Endometrial microvascular endothelial cells (primary cell): ENCODE measurements around the gene PTPRN. TPM values are rescaled to one million over a fixed set of nuclear protein-coding genes. Genes with fewer than 3 reads are reported as not detected.

ENCODE experiments used
- in situ Hi-C: cut with HindIII; loops from 2 replicates; pipeline ENCODE4 v1.10.0; 2017; ENCODE audit warnings: low sequenced_read_pairs, low pct_unique_long_range_greater_than_20kb; ENCODE audit errors: inconsistent ontology term
- total RNA-seq: library from RNA; depleted of rRNA; stranded (reverse); fragments of >200 nt; gene quantifications from one replicate; pipeline ENCODE4 v1.2.3, GENCODE V29; 2015; ENCODE audit errors: inconsistent ontology term

PTPRN gene
- total RNA-seq, 1 donor from 2014 or later = not detected

GRCh38 chr2:219252084-219252483 is 57.1 kb downstream of the PTPRN start:
- in situ Hi-C loops = no loop called here

- in situ Hi-C loops = no loop called here
Measured at GRCh38 chr2:219251656-219252055, 57.5 kb downstream of the PTPRN start.

- in situ Hi-C loops = no loop called here
Measured at GRCh38 chr2:219250049-219250781, 59.0 kb downstream of the PTPRN start.

GRCh38 chr2:219249203-219249980 is 59.8 kb downstream of the PTPRN start:
- in situ Hi-C loops = no loop called here

GRCh38 chr2:219248845-219249202 is 60.4 kb downstream of the PTPRN start:
- in situ Hi-C loops = no loop called here

- in situ Hi-C loops = no loop called here
Measured at GRCh38 chr2:219247678-219248642, 61.2 kb downstream of the PTPRN start.

- in situ Hi-C loops = no loop called here
Measured at GRCh38 chr2:219246559-219246958, 62.6 kb downstream of the PTPRN start.

- in situ Hi-C loops = no loop called here
Measured at GRCh38 chr2:219245899-219246230, 63.3 kb downstream of the PTPRN start.

- in situ Hi-C loops = no loop called here
Measured at GRCh38 chr2:219245148-219245898, 63.9 kb downstream of the PTPRN start, which contains the start of the genes GLB1L and STK16. TSS of gene GLB1L (minus strand) at chr2:219245444. CDS start at chr2:219243573, 1,871 bp downstream. TSS of gene STK16 (plus strand) at chr2:219245479. CDS start at chr2:219246000, 521 bp downstream.

GRCh38 chr2:219244789-219245147 is 64.4 kb downstream of the PTPRN start:
- in situ Hi-C loops = no loop called here

- in situ Hi-C loops = no loop called here
Measured at GRCh38 chr2:219243291-219243761, 65.9 kb downstream of the PTPRN start.

Other genes with a start within 250 kb of the PTPRN start
- not detected for gene IHH, start 248.5 kb downstream of the PTPRN start, total RNA-seq
- 25.8 TPM for gene NHEJ1, start 148.6 kb downstream of the PTPRN start, total RNA-seq
- gene SLC23A3, start 139.4 kb downstream of the PTPRN start, total RNA-seq = 0.19 TPM
- gene CNPPD1, start 132.5 kb downstream of the PTPRN start, total RNA-seq = 32.7 TPM
- gene RETREG2, start 131.1 kb downstream of the PTPRN start, total RNA-seq = 54.4 TPM
- gene ZFAND2B, start 102.6 kb downstream of the PTPRN start, total RNA-seq = 24.1 TPM
- gene ABCB6, start 90.4 kb downstream of the PTPRN start, total RNA-seq = 24.8 TPM
- 73.2 TPM for gene ATG9A, start 79.8 kb downstream of the PTPRN start, total RNA-seq
- 27.1 TPM for gene ANKZF1, start 79.6 kb downstream of the PTPRN start, total RNA-seq
- gene GLB1L, start 64.0 kb downstream of the PTPRN start, total RNA-seq = 9.3 TPM
- gene STK16, start 63.9 kb downstream of the PTPRN start, total RNA-seq = 5.5 TPM
- gene TUBA4B, start 56.2 kb downstream of the PTPRN start, total RNA-seq = not detected
- 18.4 TPM for gene TUBA4A, start 55.5 kb downstream of the PTPRN start, total RNA-seq
- gene DNAJB2, start 30.0 kb downstream of the PTPRN start, total RNA-seq = 29.9 TPM
- gene RESP18, start 23.3 kb upstream of the PTPRN start, total RNA-seq = not detected
- 86.0 TPM for gene DNPEP, start 78.5 kb upstream of the PTPRN start, total RNA-seq
- gene DES, start 109.0 kb upstream of the PTPRN start, total RNA-seq = not detected
- not detected for gene SPEG, start 125.4 kb upstream of the PTPRN start, total RNA-seq
- gene GMPPA, start 189.5 kb upstream of the PTPRN start, total RNA-seq = 32.0 TPM
- not detected for gene ASIC4, start 205.1 kb upstream of the PTPRN start, total RNA-seq
- 3.4 TPM for gene CHPF, start 234.4 kb upstream of the PTPRN start, total RNA-seq
- gene TMEM198, start 234.6 kb upstream of the PTPRN start, total RNA-seq = not detected